OCI-LY1 (cell line): ENCODE measurements around the gene MYB.
"Not testable (repeated sequence)": the region's sequence is repeated elsewhere in the genome, so short reads cannot be mapped to it uniquely, and the experiment has no call there.

Experiments used
- H2AFZ ChIP-seq: fragments of 200-600 bp; sonication (generic), shearing (Covaris generic); 2 replicates; pipeline ENCODE4 v1.6.0; 2014; ENCODE audit warnings: antibody characterized with exemption, mild to moderate bottlenecking, low read length
- H3F3A ChIP-seq: fragments of 200-600 bp; sonication (generic), shearing (Covaris generic); 2 replicates; pipeline ENCODE4 v1.6.0; 2014; ENCODE audit warnings: mild to moderate bottlenecking, antibody characterized with exemption, low read length, moderate library complexity; ENCODE audit not compliant: insufficient read depth
- H3K27ac ChIP-seq: fragments of 200-600 bp; sonication (generic); 2 replicates; pipeline ENCODE4 v1.5.1; 2014; ENCODE audit warnings: low read length, mixed run types, mild to moderate bottlenecking, low read depth; ENCODE audit not compliant: poor library complexity, severe bottlenecking
- H3K27me3 ChIP-seq: fragments of 200-600 bp; sonication (generic); 2 replicates; pipeline ENCODE4 v1.6.0; 2014; ENCODE audit warnings: antibody characterized with exemption, mild to moderate bottlenecking, low read length, moderate library complexity; ENCODE audit not compliant: insufficient read depth
- H3K36me3 ChIP-seq: fragments of 200-600 bp; sonication (generic); 2 replicates; pipeline ENCODE4 v1.6.1; 2014; ENCODE audit warnings: mild to moderate bottlenecking, antibody characterized with exemption, low read length, moderate library complexity, mixed read lengths; ENCODE audit not compliant: insufficient read depth
- H3K4me1 ChIP-seq: fragments of 200-600 bp; sonication (generic); 2 replicates; pipeline ENCODE4 v1.5.1; 2014; ENCODE audit warnings: mild to moderate bottlenecking, low read length, moderate library complexity; ENCODE audit not compliant: insufficient read depth, severe bottlenecking
- H3K4me2 ChIP-seq: fragments of 200-600 bp; sonication (generic), shearing (Covaris generic); 2 replicates; pipeline ENCODE4 v1.6.1; 2014; ENCODE audit warnings: low read length
- H3K4me3 ChIP-seq: fragments of 200-600 bp; sonication (generic); 2 replicates; pipeline ENCODE4 v1.5.1; 2014; ENCODE audit warnings: low read length, low read depth, mild to moderate bottlenecking, mixed read lengths; ENCODE audit not compliant: poor library complexity, severe bottlenecking
- H3K79me2 ChIP-seq: fragments of 200-600 bp; shearing (Covaris generic); 2 replicates; pipeline ENCODE4 v1.6.1; 2016; ENCODE audit warnings: mixed run types, low read length, mixed read lengths; ENCODE audit not compliant: insufficient read depth
- H3K9ac ChIP-seq: fragments of 200-600 bp; sonication (generic), shearing (Covaris generic); 2 replicates; pipeline ENCODE4 v1.6.1; 2014; ENCODE audit warnings: mild to moderate bottlenecking, low read length, mixed read lengths
- H3K9me2 ChIP-seq: fragments of 200-600 bp; sonication (generic), shearing (Covaris generic); 2 replicates; pipeline ENCODE4 v1.6.1; 2014; ENCODE audit warnings: low read depth, mild to moderate bottlenecking, low read length, mixed read lengths
- H3K9me3 ChIP-seq: fragments of 200-600 bp; shearing (Covaris generic); 2 replicates; pipeline ENCODE4 v1.6.1; 2014; ENCODE audit warnings: low read length, mixed read lengths
- H4K20me1 ChIP-seq: fragments of 200-600 bp; sonication (generic), shearing (Covaris generic); 2 replicates; pipeline ENCODE4 v1.6.0; 2016; ENCODE audit warnings: mild to moderate bottlenecking, low read length; ENCODE audit not compliant: insufficient read depth
- CTCF ChIP-seq: fragments of 200-600 bp; sonication (generic), shearing (Covaris generic); IDR thresholded peaks from 2 replicates; pipeline ENCODE4 v1.5.1; 2017; ENCODE audit warnings: mild to moderate bottlenecking, antibody characterized with exemption, low read length, moderate library complexity, mixed read lengths
- EZH2 ChIP-seq: fragments of 200-600 bp; sonication (generic), shearing (Covaris generic); IDR thresholded peaks from 2 replicates; pipeline ENCODE4 v1.8.0; 2017; ENCODE audit warnings: borderline replicate concordance, mixed run types, mild to moderate bottlenecking, antibody characterized with exemption, low read length, moderate library complexity, mixed read lengths

Gene MYB

GRCh38 chr6:135149376-135149775, 31.7 kb upstream of the MYB start:
- H3K4me1 ChIP-seq: peaks cover 37% of the 10 kb centered on the region
- no peaks in the 10 kb centered on the region for H4K20me1 ChIP-seq
- H3K9ac ChIP-seq: no peak overlapping the region
- no peaks in the 10 kb centered on the region for H3K36me3 ChIP-seq
- no peaks in the 10 kb centered on the region for H3K9me3 ChIP-seq
- H3K27ac ChIP-seq: peak overlapping the region; percentile 2
- no peaks in the 10 kb centered on the region for H3K9me2 ChIP-seq
- H3K79me2 ChIP-seq: no peaks in the 10 kb centered on the region
- peak overlapping the region; percentile 30 for H2AFZ ChIP-seq
- no peaks in the 10 kb centered on the region for H3F3A ChIP-seq
- H3K27me3 ChIP-seq: no peaks in the 10 kb centered on the region
- H3K4me2 ChIP-seq: peak overlapping the region; percentile 6
- no peak overlapping the region for H3K4me3 ChIP-seq
- no peak for TF ChIP-seq EZH2
- no peak for TF ChIP-seq CTCF

DNA sequence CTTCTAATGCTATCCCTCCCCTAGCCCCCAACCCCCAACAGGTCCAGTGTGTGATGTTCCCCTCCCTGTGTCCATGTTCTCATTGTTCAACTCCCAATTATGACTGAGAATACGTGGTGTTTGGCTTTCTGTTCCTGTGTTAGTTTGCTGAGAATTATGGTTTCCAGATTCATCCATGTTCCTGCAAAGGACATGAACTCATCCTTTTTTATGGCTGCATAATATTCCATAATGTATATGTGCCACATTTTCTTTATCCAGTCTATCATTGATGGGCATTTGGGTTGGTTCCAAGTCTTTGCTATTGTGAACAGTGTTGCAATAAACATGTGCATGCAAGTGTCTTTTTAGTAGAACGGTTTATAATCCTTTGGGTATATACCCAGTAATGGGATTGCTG, 30.6 kb upstream of the MYB start:
- H3K36me3 ChIP-seq, H3K9me3 ChIP-seq, H3K27me3 ChIP-seq, H3K4me3 ChIP-seq, H3K9ac ChIP-seq, H2AFZ ChIP-seq, H3K79me2 ChIP-seq, H4K20me1 ChIP-seq, H3F3A ChIP-seq, H3K4me2 ChIP-seq, H3K27ac ChIP-seq, H3K9me2 ChIP-seq: not testable (repeated sequence)
- peaks cover 26% of the 10 kb centered on the region for H3K4me1 ChIP-seq

DNA sequence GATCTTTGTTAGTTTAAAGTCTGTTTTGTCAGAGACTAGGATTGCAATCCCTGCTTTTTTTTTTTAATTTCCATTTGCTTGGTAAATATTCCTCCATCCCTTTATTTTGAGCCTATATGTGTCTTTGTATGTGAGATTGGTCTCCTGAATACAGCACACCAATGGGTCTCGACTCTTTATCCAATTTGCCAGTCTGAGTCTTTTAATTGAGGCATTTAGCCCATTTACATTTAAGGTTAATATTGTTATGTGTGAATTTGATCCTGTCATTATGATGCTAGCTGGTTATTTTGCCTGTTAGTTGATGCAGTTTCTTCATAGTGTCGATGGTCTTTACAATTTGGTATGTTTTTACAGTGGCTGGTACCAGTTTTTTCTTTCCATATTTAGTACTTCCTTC, 27.0 kb upstream of the MYB start:
- not testable (repeated sequence) for H3K79me2 ChIP-seq, H3K9me2 ChIP-seq, H3K4me2 ChIP-seq, H3K27me3 ChIP-seq, H3K36me3 ChIP-seq, H4K20me1 ChIP-seq, H3K9ac ChIP-seq, H3F3A ChIP-seq, H3K4me3 ChIP-seq, H3K27ac ChIP-seq, H3K4me1 ChIP-seq, H2AFZ ChIP-seq, H3K9me3 ChIP-seq

- no peak overlapping the region for H3K4me3 ChIP-seq
- H3K27me3 ChIP-seq: no peaks in the 10 kb centered on the region
- no peaks in the 10 kb centered on the region for H4K20me1 ChIP-seq
- no peaks in the 10 kb centered on the region for H3K9me3 ChIP-seq
- H3K36me3 ChIP-seq: no peaks in the 10 kb centered on the region
- TF ChIP-seq CTCF (no peak), EZH2 (no peak)
- no peaks in the 10 kb centered on the region for H3K9me2 ChIP-seq
- no peaks in the 10 kb centered on the region for H3F3A ChIP-seq
- no peak overlapping the region for H3K4me2 ChIP-seq
- H3K27ac ChIP-seq: no peak overlapping the region
- no peaks in the 10 kb centered on the region for H3K79me2 ChIP-seq
- H2AFZ ChIP-seq: no peak overlapping the region
- H3K4me1 ChIP-seq: peaks cover 17% of the 10 kb centered on the region
- H3K9ac ChIP-seq: no peak overlapping the region
Measured at GRCh38 chr6:135158397-135158796, 22.7 kb upstream of the MYB start.
